GM21723 (cell line): Measurements from ENCODE around the gene POLR2H.
A peak's percentile ranks its signal among the peaks of the same experiment; 100 is the strongest.

Source experiments
- ATAC-seq: cut with Tn5 transposase; IDR thresholded peaks from one replicate; pipeline ENCODE4 v1.9.1; 2021; ENCODE audit warnings: mild to moderate bottlenecking, moderate library complexity; ENCODE audit not compliant: unreplicated experiment

Gene POLR2H

DNA sequence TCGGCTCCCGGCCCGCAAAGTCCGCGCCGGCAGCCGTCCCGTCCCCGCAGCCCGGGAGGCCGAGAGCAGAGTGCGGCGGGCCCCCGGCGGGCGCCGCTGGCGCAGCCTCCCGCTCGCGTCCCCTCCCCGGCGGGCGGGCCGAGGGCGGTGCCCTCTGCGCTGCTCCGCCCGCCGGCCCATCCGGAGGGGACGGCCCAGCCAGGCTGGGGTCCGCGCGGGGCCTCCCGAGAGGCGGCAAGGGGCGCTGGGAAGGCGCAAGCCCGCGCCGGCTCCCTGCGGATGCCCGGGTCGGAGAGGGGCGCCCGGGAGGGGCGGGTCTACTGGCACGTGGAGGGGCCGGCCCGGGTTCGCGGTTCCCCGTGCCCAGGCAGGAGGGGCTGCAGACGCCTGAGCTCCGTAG is at the start of gene POLR2H, which contains the start of gene CLCN2:
POLR2H (plus strand) TSS at position 179 of the 400 bp plus-strand sequence. CDS start 1,783 bp downstream, outside the sequence.
CLCN2 (minus strand) TSS at position 74 of the 400 bp plus-strand sequence. CDS start 126 bp downstream, outside the sequence.
- peak; percentile 53 for ATAC-seq

DNA sequence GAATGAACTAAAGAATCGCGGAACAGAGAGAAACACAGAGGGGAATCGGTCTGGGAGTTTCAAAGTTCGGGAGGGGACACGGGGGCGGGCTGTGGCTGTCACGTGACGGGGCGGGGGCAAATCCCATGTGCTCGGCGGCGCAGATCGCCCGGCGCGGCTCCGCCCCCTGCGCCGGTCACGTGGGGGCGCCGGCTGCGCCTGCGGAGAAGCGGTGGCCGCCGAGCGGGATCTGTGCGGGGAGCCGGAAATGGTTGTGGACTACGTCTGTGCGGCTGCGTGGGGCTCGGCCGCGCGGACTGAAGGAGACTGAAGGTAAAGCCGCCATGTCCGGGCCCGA is 47.2 kb upstream of the POLR2H start, which contains the start of gene EIF4G1:
EIF4G1 (plus strand) TSS at position 244 of the 337 bp plus-strand sequence. CDS start 1,191 bp downstream, outside the sequence.
- ATAC-seq: peak; percentile 82

DNA sequence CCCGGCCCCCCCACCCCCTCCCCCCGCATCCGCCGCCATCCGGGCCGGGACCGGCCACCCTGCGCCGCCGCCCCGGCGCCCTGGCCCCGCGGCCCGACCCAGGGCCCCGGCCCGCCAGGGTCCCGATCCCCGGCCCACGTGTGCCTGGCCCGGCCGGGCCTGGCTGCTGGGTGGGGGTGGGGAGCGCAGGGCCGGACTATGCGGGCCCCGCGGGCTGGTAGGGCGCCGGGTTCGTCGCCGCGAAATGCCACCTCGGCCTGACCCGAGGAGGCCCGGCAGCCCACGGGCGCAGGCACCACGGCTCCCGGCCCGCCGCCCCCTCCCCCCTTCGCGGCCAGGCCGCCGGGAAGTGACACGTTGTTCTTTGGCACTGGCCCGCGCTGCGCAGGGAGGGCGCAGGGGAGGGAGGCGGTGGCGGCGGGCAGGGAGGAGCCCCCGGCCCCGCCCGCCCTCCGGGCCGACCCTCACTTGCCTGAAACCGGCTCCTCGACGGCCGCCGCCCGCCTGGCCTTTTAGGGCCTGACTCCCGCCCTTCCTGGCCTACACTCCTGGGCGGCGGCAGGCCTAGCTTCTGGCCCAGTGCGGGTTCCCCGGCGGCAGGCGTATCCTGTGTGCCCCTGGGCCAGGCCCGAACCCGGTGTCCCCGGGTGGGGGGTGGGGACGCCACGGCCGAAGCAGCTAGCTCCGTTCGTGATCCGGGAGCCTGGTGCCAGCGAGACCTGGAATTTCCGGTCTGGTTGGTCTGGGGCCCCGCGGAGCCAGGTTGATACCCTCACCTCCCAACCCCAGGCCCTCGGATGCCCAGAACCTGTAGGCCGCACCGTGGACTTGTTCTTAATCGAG is 46.6 kb upstream of the POLR2H start:
- ATAC-seq: peak; percentile 50

DNA sequence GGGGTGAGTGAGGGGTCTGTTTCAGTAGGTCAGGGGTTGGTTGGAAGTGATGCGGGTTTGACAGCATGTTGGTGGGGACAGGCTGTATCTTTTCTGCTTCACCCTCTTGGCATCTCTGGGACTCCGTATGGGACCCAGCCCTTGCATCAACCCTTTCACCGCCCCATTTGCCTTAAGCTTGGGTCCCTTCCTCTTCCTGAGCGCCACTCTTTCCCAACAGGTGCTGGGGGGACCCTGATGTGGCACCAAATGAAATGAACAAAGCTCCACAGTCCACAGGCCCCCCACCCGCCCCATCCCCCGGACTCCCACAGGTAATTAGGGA is 46.0 kb upstream of the POLR2H start:
- peak; percentile 10 for ATAC-seq

DNA sequence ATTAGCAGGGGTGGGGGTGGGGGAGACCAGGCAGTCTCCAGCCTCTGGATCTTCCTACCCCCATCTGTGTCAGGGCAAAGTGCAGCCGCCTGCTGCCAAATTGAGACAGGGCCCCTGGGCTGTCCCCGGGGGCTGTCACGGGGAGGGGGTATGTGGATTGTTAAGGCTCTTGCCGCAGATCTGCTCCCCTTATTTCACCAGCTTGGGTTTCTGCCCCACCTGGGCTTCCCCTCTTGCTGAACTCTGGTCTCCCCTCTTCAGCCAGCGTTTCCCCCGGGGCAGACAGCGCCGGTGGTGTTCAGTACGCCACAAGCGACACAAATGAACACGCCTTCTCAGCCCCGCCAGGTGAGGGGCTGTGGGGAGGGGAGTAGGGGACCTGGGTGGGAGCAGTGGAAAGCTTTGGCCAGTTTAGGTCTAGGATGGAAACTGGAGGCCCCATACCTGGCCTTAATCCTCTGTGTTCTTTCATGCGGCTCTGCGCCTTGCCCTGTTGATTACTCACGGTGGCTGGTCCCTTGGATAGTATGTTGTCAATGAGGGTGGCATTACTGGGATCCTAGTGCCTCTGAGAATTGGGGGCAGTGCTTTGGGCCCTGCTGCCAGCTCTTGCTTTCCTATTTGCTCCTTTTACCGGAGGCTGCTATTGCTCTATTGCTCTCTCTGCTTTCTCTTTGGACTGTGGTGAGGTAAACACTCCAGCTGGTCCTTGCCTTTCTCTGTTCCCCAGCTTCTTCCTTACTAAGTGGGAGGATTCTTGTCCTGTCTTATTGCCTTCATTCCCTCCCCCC is 45.4 kb upstream of the POLR2H start:
- peak; percentile 1 for ATAC-seq

DNA sequence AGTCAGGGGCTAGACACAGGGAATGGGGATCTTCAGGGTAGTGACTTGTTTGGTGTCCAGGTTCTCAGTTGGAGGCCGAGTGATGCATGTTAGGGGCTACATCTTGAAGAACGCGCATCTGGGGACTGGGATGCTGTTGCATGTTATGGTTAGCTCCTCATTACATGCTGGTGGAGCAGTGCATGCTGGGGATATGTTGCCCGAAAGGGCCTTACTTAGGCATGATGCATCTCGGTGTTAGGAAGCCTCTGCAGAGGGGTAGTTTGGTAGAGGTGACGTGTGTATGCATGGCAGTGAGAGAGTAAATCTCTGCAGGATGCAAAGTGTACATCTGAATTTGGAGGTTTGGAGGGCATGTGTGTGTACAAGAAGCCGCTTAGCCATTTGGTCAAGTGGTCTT is 44.7 kb upstream of the POLR2H start:
- no peak for ATAC-seq

DNA sequence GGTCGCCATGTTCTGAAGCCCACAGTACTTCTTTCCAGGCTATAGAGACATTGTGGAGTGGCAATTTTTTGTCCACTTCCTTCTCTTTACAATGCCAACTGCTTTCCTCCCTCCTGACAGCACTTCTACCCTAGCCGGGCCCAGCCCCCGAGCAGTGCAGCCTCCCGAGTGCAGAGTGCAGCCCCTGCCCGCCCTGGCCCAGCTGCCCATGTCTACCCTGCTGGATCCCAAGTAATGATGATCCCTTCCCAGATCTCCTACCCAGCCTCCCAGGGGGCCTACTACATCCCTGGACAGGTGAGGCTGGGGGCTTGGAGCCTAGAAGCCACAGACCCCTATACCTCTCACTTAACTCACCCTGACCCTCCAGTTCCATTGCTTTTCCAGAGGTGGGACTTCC is 44.3 kb upstream of the POLR2H start:
- no peak for ATAC-seq

DNA sequence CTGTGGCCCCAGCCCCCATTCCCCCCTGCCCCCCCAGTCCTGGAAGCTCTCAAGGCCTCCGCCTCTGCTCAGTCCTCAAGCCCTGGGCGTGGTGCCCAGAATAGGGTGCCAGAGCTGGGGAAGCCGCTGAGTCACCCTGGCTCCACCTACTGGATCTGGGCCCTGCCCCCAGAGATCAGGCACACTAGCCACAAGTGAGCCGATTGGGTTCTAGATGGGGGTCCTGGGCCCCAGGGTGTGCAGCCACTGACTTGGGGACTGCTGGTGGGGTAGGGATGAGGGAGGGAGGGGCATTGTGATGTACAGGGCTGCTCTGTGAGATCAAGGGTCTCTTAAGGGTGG is 41.4 kb upstream of the POLR2H start:
- ATAC-seq: no peak

DNA sequence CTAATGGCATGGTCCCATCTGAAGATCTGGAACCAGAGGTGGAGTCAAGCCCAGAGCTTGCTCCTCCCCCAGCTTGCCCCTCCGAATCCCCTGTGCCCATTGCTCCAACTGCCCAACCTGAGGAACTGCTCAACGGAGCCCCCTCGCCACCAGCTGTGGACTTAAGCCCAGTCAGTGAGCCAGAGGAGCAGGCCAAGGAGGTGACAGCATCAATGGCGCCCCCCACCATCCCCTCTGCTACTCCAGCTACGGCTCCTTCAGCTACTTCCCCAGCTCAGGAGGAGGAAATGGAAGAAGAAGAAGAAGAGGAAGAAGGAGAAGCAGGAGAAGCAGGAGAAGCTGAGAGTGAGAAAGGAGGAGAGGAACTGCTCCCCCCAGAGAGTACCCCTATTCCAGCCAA is 39.8 kb upstream of the POLR2H start:
- no peak for ATAC-seq

DNA sequence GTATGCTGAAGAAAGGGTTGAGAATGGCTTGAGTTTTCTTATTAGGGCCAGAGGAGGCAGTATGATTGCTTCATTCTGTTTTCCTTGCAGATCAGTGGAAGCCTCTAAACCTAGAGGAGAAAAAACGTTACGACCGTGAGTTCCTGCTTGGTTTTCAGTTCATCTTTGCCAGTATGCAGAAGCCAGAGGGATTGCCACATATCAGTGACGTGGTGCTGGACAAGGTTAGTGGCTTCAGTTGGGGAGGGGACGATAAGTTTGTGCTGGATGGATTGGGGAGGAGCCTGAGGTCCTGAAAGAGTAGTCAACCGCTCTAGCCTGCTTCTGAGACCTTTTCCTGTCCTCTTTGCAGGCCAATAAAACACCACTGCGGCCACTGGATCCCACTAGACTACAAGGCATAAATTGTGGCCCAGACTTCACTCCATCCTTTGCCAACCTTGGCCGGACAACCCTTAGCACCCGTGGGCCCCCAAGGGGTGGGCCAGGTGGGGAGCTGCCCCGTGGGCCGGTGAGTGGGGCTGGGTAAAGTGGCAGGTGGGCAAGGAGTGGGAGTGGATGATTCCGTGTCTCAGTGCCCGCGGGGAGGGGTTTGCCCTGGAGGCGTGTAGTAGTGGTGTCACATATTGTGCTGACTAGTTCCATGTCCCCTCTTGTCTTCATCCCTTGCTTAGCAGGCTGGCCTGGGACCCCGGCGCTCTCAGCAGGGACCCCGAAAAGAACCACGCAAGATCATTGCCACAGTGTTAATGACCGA is 38.6 kb upstream of the POLR2H start:
- ATAC-seq: no peak

DNA sequence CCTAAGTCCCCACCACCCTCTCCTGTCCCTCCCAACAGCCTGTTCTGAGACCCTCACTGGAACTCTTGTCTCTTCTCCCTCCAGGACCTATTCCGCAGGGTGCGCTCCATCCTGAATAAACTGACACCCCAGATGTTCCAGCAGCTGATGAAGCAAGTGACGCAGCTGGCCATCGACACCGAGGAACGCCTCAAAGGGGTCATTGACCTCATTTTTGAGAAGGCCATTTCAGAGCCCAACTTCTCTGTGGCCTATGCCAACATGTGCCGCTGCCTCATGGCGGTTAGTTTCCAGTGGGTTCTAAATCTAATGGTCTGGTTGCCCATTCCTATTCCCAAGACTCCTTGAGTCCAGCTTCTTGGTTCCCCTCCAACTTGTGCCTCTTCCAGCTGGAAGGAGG is 37.8 kb upstream of the POLR2H start:
- no peak for ATAC-seq

DNA sequence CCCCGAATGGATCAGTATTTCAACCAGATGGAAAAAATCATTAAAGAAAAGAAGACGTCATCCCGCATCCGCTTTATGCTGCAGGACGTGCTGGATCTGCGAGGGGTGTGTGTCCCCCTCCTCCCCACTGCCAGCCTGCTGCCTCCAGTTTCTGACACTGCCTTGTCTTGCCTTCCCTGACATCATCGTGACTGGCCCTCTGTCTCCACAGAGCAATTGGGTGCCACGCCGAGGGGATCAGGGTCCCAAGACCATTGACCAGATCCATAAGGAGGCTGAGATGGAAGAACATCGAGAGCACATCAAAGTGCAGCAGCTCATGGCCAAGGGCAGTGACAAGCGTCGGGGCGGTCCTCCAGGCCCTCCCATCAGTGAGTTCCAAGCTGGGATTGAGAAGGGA is 36.2 kb upstream of the POLR2H start:
- no peak for ATAC-seq

DNA sequence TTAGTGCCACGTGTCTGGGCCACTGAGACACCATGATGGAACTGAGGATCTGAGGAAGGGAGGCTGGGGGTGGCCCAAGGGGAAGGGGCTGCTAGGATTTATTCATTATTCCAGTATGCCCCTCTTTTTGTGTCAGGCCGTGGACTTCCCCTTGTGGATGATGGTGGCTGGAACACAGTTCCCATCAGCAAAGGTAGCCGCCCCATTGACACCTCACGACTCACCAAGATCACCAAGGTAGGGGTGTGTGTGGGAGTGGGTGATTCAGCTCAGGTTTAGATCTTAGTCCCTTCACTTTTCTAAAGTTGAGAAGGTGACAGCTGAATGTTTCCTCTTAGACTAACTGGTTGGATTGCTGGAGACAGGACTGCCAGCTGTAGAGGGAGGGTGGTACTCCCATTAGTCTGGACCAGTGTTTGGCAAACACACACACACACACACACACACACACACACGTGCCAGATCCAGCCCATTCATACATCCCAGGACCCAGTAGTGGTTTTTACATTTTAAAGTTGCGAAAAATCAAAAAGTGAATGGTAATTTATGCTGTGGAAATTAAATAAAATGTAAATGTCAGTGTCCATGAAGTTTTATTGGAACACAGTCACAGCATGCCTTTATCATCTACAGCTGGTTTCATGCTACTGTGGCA is 35.7 kb upstream of the POLR2H start:
- ATAC-seq: no peak

DNA sequence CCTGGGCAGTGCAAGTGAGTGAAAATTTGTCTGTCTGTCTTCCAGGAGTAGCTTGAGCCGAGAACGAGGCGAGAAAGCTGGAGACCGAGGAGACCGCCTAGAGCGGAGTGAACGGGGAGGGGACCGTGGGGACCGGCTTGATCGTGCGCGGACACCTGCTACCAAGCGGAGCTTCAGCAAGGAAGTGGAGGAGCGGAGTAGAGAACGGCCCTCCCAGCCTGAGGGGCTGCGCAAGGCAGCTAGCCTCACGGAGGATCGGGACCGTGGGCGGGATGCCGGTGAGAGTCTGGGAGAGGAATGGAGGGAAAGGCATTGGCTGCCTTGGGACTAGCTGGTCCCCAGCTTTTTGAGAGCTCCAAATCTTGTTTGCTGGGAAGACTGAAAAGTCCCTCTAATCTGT is 34.3 kb upstream of the POLR2H start:
- no peak for ATAC-seq

DNA sequence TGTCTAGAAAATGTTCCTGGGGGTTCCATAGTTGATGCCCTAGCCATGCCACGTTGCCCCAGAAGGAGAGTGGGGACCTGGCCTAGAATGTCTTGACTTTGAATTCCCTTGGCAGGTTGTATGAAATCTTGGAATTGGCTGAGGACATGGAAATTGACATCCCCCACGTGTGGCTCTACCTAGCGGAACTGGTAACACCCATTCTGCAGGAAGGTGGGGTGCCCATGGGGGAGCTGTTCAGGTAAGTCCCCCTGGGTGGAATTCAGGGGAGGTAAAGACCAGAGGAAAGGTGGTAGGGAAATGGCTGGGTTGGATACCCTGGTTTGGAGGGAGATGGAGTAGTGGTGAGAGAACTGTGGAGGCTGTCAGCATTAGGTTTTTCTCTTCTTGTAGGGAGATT is 33.0 kb upstream of the POLR2H start:
- no peak for ATAC-seq

DNA sequence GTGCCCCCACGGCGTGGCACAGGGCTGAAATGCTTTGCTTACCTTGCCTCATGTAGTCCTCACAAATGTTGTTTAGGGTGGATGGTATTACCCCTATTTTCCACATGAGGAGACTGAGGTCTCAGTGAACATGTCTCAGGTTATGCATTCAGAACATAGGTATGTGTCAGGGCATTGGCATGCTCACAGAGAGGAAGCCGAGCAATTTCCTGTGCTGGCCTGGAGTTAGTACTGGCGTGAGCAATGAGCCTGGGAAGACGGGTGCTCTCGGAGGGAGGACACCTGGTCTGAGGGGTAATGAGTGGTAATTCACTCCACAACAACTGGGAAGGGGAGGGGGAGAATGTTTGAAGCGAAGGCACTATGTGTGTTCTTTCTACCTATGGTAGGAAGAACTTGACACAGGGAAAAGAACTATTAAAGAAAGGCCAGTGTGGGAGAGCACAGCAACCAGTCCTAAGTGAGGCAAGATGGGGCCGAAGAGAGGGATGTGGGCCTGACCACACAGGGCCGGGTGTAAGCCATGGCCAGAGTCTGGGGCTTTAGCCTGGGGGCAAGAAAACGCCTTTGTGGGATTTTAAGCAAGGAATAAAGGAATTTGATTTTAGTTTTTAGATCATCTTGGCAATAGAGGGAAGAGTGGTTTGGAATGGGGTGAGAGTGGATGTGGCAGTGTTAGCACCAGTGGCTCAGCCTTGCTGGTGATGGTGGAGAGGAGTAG is 29.0 kb upstream of the POLR2H start:
- no peak for ATAC-seq

DNA sequence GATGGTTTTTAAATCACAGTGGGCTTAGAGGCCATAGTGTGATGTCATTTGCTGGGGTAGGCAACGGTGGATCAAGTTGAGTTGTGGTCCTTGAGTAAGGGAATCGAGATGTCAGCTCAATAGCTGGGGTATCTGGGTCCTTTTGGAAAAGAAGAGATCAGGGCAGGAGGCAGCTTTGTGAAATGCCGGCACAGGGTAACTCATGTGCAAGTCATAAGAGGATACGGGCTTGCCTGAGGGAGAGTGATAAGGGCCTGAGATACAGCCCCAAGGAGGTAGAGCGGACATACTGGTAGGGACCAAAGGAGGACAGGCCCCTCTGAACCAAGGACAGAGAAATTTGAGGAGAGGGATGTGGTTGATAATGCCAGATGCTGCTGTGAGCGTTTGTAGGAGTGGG is 28.3 kb upstream of the POLR2H start:
- no peak for ATAC-seq

DNA sequence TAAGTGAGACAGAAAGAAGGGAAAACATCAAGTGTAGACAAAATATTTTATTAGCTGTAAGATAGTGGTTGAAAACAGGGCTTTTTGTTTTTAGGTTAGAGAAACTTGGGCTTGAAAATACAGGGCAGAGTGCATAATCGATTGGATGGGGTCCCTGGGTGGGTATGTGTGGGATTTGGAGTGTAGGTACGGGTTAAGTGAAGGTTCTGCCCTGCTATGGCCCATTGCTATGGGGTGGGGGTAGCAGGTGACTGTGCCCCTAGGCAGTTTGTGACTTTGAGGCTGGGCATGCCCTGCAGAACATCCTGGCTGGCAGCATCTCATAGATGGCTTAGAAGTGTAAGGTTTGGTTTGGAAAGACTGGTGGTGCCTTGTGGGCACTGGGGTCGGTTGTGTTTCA is 27.8 kb upstream of the POLR2H start:
- no peak for ATAC-seq

DNA sequence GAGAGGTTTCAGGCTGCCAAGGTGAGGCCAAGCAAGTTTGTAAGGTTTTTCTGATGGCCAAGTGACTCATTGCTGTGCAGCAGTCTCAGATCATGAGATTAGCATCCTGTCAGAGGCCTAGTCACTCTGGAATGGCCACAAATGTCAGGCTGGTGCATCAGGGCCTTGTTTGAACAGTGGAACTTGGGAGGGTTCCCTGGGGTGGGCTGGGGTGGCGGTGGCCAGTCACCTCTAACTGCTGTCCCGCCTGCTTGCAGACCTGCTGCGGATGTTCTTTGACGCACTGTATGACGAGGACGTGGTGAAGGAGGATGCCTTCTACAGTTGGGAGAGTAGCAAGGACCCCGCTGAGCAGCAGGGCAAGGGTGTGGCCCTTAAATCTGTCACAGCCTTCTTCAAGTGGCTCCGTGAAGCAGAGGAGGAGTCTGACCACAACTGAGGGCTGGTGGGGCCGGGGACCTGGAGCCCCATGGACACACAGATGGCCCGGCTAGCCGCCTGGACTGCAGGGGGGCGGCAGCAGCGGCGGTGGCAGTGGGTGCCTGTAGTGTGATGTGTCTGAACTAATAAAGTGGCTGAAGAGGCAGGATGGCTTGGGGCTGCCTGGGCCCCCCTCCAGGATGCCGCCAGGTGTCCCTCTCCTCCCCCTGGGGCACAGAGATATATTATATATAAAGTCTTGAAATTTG is 26.9 kb upstream of the POLR2H start:
- ATAC-seq: no peak

DNA sequence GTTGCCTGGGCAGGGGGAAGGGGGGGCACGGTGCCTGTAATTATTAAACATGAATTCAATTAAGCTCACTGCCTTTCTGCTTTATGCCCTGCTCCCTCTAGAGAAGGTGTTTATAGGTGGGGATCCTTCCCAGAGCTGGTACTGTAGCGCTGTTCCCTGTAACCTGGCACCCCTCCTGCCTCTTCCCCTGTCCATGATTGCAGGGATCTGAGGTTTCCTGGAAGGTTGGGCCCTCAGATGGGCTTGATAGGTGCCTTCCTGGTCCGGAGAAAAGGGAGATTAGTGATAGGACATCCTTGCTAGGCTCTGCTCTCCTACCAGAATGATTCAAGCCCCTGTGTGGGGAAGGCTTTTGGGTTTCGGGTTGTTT is 26.2 kb upstream of the POLR2H start:
- ATAC-seq: no peak
